GM21360 (cell line): ENCODE measurements around the gene SRPX2.

Source experiments
- ATAC-seq: cut with Tn5 transposase; IDR thresholded peaks from one replicate; pipeline ENCODE4 v1.9.1; 2021; ENCODE audit warnings: mild to moderate bottlenecking, moderate library complexity; ENCODE audit not compliant: unreplicated experiment

Gene SRPX2, protein sequence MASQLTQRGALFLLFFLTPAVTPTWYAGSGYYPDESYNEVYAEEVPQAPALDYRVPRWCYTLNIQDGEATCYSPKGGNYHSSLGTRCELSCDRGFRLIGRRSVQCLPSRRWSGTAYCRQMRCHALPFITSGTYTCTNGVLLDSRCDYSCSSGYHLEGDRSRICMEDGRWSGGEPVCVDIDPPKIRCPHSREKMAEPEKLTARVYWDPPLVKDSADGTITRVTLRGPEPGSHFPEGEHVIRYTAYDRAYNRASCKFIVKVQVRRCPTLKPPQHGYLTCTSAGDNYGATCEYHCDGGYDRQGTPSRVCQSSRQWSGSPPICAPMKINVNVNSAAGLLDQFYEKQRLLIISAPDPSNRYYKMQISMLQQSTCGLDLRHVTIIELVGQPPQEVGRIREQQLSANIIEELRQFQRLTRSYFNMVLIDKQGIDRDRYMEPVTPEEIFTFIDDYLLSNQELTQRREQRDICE

DNA sequence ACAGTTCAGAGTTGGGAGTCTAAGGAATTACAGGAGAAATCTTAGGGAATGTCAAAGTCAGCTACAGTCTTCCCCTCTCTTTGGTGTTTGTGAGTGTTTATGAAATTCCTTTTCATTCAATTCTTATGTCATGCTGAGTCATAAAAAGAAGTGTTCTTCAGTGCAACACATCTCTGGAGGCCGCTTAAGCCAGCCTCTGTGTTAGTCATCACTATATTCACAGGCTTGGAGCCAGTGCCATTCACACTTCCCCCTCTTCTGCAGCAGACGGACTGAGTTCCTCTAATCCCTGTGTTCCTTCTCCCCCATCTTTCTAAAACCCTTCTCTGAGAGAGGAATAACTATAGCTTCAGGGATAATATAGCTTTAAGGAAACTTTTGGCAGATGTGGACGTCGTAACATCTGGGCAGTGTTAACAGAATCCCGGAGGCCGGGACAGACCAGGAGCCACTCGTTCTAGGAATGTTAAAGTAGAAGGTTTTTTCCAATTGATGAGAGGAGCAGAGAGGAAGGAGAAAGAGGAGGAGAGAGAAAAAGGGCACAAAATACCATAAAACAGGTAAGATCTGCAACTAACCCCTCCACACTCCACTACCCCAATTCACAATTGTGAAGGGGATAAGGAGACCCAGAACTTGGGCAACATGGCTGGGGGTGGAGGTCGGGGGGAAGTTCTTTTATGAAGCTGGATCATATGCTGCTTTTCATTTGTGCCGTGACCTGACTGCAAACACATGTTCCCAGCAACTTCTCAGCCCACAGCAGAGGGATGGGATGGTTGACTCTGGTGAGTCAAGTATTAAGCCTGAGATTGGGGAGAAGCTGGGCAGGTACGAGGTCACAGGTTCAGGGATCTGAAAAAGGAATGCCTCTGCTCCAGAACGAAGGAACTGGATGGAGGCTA, at the start of gene SRPX2:
TSS of gene SRPX2 (plus strand) at position 244 of the 905 bp plus-strand sequence. CDS start 2,124 bp downstream, outside the sequence.
- peak; percentile 73 for ATAC-seq

DNA sequence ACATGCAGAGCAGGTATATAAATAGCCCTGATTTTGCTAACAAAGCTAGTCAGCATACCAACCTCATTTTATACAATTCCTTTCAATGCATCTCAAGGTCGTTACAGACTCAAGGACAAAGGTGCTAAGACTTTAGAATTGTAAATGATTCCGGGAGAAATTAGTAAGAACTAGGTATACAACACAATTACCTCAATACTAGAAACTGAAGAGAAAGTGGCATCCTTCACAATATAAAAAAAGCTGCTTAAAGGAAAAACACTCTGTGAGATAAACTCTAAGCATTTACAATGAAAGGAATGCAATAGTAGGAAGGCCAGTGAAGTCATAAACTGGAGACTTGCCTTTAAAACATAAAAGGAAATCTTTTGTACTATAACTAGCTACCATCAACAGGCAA, 47.4 kb upstream of the SRPX2 start:
- no peak for ATAC-seq

DNA sequence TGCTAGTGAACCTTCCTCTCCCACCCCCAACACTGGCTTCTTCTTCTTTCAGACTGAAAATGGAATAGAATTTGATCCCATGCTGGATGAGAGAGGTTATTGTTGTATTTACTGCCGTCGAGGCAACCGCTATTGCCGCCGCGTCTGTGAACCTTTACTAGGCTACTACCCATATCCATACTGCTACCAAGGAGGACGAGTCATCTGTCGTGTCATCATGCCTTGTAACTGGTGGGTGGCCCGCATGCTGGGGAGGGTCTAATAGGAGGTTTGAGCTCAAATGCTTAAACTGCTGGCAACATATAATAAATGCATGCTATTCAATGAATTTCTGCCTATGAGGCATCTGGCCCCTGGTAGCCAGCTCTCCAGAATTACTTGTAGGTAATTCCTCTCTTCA, 44.5 kb upstream of the SRPX2 start:
- no peak for ATAC-seq

DNA sequence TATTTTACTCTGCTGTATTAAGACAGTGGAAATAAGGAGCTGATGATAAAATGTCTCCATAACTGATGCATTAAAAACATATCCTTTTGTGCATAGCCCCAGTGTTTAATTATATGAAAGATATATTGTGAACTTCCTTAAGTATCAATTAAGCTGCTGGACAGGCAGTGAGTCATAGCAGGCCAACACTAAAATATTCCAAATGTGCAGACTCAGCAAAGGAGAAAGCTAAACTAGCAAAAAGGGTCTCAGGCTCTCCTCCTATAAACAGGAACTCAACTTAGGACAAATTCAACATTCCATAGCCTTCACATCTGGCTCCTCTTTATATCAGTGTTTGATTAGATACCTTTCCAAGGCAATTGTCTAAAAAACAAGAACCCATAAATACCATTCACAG, 43.7 kb upstream of the SRPX2 start:
- ATAC-seq, result no peak

DNA sequence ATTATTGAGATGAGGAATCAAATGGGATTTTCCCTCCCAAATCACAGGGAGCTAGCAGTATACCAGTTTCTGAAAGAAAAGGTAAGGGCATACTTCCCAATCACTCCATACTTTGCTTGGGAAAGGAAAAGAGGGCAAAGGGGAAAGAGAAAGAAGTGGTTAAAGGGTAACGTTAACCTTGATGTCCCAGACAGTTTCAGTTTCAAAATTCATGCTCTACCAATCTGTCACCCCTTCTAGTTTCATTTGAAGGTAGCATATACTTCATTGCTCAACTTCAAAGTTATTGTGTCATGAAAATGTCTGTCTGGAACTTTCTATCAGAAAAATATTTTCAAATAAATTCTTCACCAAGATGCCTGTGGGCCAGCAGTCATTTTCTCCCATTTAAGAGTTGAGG, 43.2 kb upstream of the SRPX2 start:
- ATAC-seq, result peak; percentile 72

DNA sequence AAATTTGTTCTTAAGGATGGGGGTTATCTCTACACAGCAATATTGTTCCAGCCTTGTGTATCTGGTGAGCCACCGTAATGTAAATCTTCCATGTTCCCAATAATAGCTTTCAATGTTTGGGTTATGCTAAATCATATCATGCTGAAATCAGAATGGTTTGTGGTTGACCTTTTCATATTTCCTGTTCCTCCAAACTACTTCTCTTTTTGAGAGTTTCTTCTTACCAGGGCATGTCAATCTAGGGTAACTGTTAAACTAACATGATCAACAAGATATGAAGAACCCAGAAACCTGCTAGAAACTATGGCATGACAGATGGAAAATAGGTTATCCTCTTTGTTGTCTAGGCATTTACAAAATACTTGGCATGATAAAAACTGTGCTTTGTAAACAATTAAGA, 37.2 kb upstream of the SRPX2 start:
- no peak for ATAC-seq

DNA sequence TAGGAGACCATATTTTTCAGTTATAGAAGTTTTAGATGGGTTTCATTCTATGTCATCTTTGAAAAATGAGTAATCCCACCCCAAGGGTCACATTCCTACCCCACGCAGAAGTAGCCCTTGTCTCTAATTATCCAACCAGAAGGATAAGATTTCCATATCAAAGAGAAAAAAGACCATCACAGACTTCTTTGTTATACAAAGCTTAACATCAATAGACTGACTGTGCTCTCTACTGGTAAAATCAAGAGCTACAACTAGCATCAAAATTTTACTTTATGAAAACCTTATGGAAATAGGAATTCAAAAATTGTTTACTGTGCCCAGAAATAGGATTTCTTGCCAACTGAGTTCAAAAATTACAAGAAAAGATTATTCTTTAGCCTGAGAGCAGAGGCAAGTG, 34.4 kb upstream of the SRPX2 start:
- ATAC-seq, result no peak

DNA sequence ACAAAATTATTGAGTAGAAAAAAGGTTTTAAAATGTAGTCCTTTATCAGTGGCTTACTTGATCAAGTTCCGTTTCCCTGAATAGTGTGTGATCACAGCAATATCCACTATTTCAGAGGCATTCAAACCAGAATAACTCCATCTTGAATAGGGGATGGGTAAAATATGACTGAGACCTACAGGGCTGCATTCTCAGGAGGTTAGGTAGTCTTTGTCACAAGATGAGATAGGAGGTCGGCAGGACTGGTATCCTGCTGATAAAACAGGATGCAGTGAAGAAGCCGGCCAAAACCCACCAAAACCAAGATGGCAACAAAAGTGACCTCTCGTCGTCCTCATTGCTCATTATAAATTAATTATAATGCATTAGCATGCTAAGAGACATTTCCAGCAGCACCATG, 32.0 kb upstream of the SRPX2 start:
- ATAC-seq, result no peak

DNA sequence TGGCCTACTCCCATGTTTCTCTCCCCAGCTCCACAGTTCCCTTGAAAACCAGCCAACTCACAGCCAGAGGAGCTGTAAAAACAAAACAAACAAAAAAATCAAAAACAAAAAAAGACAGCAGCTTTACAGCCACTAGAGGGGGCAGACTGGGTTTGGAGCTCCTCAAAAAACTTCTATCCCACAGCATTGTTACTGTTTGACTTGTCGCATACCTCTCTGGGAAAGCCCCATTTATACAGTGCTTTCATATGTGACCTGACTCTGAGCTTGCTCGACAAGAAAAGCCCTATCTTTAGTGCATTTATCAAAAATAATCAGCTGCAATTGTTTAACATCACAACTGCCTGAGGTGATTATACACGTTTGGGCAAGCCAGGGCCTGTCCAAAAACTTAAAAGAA, 29.0 kb upstream of the SRPX2 start:
- peak; percentile 100 for ATAC-seq

DNA sequence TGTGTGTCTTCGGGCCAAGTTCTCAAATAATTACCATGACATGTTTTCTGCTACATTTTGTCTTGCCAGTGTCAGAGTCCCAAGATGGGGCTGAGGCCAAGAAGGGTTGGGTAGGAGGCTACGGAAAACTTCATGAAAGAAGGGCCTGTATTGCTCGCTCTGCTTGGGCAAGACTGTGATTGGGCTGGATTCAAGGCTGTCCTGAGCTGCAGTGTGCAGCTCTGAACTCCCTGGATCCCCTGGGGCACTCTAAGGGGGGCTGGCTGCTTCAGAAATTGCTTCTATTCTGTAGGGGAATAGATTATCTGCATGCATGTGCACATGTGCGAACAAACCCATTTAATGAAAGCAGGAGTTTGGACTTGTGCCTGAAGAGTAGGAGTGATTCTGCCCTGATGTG, 21.0 kb upstream of the SRPX2 start:
- ATAC-seq, result no peak

DNA sequence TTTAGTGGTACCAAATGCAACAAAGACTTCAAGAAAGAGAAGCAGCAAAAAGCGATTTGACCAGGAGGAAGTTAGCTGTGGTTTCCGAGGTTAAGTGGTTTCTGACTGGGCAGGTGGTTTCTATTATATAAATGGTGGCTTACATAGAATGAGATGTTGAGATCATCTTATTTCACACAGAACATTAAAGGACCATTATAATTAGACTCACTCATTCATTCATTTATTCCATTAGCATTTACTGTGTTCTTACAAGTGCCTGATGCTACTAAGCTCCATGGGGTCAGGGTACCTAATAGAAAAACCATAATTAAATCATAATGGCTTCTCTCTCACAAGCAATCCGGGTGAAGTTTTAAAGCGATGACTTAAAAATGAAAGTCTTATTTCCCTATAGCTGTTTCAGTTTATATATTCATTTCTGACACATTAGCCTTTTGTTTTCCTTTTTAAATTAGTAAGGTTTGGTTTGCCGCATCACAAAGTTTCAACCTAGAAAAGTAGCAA, 18.0 kb upstream of the SRPX2 start:
- peak; percentile 93 for ATAC-seq

DNA sequence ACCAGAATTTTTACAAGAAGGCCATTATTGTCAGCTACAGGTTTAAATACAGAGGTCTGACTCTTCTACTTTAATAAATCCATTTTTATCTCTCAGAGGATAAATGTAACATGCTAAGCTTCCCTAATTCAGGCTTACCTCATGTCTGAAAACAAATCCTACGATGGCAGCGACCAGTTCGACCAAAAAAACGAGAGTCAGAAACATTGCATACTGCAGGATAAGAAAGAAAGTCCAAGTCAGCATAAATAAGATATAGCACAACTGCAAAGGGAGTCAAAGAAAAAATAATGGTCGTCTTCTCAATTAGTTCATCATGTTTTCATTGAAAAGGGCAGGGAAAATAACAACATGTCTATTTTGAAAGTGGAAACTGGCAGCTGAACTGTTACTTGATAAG, 9.0 kb upstream of the SRPX2 start:
- no peak for ATAC-seq

DNA sequence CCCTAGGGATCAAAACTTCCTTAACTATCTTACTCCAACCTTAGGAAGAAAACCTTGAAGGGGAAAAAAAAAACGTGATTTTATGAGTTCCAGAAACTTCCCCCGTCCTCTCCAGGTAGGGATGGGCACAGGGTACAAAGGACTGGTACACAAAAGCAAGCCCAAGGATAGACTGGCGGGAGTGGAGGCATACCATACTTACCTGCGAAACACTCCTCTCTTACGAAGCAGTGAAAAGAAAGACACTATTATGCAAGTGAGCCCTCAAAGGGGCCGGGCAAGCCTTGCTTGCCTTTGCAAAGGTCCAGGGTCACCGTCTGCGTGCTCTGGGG, 8.0 kb upstream of the SRPX2 start:
- ATAC-seq, result no peak

DNA sequence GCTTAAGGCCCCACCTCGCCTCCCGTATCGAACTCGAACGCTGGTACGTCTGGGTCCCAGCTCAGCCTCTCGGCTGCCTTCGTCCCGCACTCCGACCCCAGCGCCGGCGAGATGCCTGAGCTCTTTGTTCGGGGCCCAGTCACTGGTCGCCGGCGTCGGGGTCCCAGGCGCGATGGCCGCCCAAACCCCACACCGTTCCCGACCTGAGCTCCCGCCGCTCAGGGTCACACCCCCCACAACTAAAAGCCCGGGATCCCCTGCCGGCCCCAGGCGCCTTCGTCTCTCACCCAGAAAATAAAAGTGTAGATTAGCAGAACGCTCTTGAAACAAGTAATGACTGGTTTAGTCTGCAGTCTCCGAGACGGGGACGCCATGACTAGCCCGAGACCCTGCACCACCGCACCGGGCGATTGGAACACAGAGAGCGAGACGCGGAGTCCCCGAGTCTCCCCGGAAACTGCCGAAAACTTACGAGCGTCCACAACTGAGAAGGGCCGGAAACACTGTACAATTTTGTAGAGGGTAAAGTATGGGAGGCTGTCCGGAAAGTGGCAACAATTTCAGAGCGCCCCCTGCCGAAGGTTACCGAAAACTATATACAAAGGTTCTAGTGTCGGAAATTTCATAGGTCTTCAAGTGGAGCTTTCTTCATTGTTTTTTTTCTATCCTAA, 7.5 kb upstream of the SRPX2 start, which contains the start of gene TSPAN6:
TSS of gene TSPAN6 (minus strand) at position 486 of the 671 bp plus-strand sequence. CDS start at position 374, 112 bp downstream.
- ATAC-seq, result peak; percentile 99

DNA sequence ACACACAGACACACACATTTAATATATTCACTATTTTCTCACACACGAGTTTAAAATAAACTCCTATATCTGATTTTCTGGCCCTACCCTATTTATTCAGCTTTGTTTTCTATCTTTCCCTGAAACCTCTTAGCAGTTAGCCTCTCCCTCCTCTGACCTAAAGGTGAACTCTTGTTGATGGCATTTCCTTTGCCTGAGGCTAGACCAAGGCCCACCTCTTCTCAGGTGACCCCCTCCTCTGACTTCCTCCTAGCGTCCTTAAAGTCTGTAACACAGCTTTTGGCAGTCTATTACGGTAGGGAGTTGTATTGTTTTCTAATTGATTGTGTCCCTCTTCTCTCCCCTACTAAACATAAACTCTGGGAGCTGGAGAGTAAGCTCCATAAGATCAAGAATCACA, 1.7 kb upstream of the SRPX2 start:
- ATAC-seq, result no peak

DNA sequence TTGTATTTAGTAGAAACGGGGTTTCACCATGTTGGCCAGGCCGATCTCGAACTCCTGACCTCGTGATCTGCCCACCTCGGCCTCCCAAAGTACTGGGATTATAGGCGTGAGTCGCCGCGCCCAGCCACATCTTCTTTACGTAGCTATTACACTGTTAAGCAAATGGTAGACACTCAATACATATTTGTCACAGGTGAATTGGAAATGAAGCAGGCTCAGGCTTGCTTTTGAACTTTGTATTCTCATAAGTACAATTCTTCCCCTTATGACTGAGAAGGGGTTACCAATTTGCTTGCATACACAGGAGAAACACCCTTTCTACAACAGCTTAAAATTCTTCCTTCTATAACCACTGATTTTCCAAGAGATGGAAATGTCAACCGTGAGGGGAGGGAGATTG, 787 bp upstream of the SRPX2 start:
- no peak for ATAC-seq

DNA sequence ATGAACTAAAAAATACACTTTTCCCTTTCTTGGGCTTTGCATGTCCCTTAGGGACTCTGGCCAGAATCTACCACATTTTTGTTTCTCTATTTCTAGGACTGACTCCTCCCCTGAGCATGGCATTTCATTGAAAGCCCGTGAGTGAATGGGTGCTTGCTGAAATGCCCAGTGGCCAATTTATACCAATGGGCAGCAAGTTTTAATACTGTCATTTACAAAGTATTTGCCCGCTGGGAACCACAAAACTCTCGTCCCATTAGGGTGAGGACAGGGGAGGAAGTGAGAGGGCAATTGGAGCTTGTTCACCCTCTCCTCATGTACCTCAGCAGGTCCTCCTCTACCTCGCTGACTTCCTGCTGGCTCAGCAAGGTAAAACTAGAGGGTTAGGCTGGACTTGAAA, 1.1 kb downstream of the SRPX2 start:
- no peak for ATAC-seq

DNA sequence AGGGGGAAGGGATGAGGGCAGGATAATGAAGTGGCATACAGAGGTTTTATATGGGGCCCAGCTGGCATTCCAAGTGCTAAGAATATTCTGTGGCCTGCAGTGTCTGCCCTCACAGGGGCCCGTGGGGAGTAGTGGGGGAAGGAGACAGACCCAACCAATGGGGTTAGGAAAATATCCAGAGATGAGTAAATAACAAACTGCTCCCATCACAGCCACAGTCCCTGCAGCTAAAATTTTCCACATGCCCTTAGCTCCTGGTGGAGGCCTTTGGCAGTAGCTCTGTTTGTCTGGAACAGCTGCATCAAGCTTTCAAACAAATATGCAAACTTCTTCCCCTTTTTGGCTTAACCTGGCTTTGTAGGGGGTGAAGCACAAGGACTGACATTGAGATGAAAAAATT, 3.1 kb downstream of the SRPX2 start:
- no peak for ATAC-seq

DNA sequence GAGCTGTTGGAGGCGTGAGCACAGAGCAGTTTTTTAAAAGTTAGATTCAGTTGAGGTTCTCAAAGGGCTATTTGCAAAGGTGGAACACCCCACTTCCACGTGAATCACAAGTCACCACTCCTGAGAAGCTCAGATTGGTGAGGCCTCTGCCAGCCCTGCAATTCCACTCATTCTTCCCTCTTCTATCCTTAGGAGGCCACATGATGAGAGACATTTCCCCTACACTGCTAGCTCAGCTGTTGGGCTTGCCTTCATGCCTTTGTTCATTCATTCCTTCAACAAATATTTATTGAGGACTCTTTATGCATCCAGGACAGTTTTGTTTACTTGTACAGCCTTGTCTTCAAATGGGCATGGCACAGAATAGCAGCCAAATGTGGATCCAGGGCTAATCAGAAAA, 3.7 kb downstream of the SRPX2 start:
- no peak for ATAC-seq

DNA sequence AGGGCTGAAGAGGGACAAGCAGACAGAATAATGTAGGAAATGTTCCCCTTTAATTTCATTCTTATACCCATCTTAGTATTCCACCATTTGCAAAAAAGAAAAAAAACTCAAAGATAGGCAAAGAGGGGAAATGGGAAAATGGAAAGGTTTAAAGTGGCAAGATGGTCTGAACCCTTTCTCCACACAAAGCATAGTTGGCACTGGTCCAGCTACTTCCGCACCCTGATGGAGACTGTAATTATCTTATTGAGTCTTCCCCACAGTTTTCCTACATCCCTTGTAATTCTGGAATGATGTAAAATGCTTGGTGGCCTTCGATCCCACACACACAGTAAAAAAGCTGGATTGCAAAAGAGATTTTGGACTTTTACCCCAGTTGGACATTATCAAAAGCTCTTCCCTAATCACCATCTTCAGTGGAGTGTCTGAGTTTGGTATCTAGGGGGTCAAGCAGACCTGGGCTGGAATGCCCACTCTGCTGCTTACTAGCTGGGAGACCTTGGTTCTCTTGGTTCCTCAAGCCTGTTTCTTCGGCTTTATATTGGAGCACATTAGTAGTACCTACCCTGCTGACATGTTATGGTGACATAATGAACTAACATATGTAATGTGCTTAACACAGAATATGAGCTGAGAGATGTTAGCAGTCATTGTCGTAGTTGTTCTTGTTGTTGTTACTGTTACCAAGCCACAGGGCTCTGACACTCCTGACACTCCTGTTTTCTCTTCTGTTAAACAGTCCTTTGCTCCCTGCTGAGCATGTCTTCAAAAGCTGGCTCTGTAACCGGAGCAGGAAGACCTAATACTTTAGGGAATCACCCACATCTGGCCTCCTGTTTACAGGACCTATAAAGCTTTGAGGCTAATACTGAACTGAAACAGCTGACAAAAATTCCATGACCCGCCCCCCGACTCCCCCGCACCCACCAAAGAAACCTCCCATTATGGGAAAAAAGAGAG, 4.7 kb downstream of the SRPX2 start:
- no peak for ATAC-seq
